ENCODE results near the gene SPEF1.
"Not testable (repeated sequence)": the region's sequence is repeated elsewhere in the genome, so short reads cannot be mapped to it uniquely, and the experiment has no call there.

The SPEF1 gene, protein sequence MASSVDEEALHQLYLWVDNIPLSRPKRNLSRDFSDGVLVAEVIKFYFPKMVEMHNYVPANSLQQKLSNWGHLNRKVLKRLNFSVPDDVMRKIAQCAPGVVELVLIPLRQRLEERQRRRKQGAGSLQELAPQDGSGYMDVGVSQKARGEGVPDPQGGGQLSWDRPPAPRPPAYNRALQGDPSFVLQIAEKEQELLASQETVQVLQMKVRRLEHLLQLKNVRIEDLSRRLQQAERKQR

DNA sequence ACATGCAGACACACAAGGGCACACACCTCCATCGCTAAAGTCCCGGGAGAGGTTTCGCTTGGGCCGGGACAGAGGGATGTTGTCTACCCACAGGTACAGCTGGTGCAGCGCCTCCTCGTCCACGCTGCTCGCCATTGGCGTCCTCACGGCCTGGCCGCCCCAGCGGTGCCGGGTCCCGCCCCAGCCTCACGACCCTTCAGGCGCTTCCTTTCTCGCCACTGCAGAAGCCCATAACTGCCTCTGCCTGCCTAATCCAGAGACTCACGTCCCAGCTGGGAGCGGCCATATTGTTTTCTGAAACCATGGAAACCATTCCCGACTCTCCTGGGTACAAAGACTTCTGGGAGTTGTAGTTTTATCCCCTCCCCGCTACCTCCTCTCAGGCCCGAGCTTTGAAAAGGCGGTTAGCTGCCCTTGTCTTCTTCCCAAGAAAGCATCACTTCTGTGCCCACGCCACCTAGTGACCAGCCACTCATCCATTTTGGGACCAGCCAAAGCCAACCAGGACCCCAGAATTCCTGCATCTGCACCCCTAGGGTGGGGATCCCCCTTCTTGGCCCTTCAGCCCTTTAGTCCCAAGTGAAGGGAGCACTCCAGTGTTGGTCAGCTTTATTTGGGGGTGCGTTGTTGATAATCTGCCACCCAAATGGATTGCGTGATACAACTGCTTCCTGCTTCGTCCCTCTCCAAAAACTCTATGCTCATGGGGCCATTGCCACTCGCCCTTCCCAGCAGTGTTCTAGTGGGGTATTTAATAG is at the start of gene SPEF1:
TSS of gene SPEF1 (minus strand) at position 296 of the 758 bp plus-strand sequence. CDS start at position 135, 161 bp downstream.
- peak; percentile 48 to 57 for DNase-seq

DNA sequence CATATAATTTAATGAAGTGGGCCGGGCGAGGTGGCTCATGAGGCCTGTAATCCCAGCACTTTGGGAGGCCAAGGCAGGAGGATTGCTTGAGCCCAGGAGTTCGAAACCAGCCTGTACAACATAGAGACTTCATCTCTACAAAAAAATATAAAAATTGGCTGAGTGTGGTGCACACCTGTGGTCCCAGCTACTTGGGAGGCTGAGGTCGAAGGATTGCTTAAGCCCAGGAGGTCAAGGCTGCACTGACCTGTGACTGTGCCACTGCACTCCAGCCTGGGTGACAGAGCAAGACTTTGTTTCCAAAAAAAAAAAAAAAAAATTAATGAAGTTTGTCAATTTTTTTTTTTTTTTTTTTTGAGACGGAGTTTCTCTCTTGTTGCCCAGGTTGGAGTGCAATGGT is 48.6 kb upstream of the SPEF1 start:
- not testable (repeated sequence) for DNase-seq

DNA sequence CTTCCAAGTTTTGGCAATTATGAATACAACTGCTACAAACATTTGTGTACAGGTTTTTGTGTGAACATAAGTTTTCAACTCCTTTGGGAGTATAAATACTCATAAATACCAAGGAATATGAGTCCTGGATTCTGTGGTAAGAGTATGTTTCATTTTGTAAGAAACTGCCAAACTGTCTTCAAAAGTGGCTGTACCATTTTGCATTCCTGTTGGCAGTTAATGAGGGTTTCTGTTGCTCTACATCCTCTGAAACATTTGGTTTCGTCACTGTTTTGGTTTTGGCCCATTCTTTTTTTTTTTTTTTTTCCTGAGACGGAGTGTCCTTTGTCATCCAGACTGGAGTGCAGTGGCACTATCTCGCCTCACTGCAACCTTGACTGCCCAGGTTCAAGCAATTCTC is 47.5 kb upstream of the SPEF1 start:
- no peak for DNase-seq

DNA sequence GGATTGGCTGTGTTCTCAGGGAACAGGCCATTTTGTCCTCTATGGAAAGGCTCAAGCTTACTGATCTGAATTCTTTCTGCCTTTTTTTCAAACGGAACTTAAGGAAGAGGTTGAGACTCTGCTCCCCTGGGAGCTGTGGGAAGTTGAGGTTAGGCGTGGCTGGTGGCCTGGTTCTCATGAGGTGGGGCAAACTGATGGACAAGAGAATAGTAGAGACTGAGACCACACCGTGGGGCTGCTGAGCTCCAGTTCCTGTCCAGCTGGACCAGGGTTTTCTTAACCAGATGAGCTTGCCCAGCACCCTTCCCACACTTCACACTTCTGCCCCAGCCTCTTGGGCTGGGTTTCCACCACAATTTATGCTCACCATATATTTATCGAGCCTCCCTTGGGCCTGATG is 45.2 kb upstream of the SPEF1 start:
- no peak for DNase-seq

DNA sequence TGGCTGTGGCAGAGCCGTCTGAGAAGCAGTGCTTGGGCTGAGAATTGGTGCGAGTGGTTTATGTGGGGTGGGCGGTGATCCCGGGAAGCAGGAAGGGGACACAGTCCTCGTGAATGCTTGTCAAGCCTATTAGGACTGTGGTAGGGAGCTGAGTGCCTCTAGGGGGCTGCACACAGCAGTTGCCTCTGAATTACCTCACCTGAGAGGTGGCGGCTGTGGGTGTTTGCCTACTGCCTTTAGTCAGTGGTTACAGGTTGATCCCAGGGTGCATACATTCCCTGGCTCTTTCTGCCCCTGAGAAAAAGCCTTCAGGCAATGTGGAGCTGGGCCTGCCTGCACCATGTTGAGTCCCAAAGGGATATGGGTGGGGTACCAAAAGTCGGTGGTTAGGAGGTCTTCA is 44.3 kb upstream of the SPEF1 start:
- no peak for DNase-seq

DNA sequence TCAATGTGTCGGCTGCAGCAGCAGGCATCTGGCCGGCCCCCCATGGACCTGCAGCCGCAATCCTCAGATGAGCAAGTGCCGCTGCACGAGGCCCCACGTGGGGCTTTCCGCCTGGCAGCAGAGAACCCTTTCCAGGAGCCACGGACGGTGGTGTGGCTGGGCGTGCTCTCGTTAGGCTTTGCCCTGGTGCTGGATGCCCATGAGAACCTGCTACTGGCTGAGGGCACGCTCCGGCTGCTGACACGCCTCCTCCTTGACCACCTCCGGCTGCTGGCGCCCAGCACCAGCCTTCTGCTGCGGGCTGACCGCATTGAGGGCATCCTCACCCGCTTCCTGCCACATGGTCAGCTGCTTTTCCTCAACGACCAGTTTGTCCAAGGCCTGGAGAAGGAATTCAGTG is 42.6 kb upstream of the SPEF1 start:
- DNase-seq = no peak

DNA sequence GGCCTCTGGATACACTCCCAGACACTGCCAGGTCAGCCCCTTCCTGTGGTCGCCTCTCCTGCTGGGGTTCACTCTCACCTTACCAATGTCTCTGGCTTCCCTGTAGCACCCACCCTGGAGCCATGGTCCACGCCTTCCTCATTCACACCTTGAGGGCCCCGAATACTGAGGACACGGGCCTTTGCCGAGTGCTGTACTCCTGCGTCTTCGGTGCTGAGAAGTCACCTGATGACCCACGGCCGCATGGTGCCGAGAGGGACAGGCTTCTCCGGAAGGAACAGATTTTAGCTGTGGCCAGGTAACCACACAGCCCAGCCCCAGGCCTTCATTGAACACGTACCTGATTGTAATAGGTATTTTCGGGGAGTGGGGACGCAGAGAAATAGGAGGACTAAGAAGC is 40.7 kb upstream of the SPEF1 start:
- no peak for DNase-seq

DNA sequence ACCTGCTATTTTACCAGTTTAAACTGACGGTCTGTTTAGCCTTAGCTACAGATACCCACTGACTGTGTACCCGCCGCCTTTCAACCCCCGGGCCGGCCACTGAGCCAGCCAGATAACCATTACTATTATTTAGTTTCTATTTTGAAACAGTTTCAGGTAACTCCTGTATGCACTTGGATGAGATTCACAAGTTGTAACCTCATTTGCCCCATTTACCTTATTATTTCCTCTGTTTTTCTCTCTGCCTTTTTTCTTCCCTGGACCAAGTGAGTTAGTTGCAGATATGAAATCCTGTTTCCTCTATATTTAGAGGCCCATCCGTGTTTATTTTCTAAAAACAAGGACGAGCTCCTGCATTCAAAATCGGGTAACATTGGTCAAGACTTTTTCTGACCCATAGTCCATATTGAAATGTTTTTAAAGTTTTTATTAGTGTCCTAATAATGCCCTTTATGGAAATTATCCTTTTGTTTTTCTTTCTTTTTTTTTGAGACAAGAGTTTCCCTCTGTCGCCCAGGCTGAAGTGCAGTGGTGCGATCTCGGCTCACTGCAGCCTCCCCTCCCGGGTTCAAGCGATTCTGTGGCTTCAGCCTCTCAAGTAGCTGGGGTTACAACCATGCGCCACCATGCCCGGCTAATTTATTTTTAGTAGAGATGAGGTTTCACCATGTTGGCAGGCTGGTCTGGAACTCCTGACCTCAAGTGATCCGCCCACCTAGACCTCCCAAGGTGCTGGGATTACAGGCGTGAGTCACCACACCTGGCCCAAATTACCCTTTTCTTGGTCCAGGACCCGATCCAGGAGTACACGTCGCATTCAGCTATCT is 39.9 kb upstream of the SPEF1 start:
- DNase-seq = no peak

DNA sequence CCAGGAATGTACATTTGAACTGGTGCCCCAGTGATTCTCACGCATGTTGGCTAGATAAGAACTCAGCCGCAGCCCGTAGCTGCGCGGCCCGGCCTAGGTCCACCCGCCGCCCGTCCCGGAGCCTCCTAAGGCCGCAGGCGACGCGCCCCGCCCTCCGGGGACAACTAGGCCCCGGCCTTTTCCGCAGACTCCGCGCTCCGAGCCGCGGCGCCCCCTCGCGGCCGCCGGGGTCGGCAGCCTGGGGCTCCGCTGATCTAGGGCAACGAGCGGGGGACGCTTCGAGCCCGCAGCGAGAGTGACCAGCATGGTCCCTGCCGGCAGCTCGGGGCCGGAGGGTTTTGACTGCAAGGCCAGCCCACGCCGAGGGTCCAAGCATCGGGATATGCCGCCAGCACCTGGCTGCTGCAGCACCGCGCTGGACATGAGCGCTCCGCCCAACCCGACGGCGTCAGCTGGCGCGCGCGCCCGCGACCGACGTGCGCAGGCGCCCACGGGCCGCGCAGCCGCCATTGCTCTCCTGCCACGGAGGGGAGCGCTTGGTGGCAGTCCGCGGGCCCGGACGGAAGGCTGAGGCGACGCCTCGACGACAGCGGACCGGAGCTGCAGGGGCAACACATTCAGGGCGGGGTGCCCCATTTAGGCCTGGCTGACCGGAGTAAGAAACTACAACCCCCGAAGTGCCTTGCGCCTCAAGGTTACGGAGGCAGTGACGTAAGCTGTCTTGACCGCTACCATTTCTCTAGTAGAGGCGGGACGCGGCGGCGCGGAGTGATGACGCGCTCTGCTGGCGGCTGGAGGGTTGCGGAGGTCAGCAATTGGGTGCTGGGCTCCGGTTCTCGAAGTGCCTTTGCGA is 39.0 kb upstream of the SPEF1 start, which contains the start of gene AP5S1:
TSS of gene AP5S1 (plus strand) at position 500 of the 853 bp plus-strand sequence. CDS start 1,571 bp downstream, outside the sequence.
- peak; percentile 91 to 92 for DNase-seq

DNA sequence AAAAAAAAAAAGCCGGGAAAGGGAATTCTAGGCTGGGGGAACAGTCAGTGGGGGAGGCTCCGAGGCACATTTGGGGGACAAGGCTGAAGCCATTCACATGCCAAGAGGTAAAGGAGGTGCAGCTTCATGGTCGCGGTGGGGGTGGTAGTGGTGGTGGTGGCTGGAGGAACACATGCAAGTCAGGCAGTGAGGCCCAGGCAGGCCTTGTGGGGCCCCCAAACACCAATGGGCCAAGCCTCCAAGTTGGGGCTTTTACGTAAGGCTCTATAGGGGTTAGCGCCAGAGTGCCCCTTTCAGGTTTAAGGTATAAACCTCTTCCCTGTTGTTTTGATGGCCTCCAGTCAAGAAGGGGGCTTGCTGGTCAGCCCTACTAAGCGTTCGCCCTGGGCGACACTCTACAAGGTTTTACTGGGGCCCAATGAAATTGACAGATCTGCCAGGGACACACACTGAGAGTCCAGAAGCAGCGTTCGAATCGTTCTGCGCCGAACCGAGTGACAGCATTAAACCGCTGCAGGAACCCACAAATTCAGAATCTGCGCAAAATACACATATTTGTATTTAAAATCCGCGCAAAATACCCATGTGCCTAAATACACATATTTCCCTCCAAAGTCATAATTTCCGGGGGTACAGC is 38.3 kb upstream of the SPEF1 start:
- DNase-seq = no peak

DNA sequence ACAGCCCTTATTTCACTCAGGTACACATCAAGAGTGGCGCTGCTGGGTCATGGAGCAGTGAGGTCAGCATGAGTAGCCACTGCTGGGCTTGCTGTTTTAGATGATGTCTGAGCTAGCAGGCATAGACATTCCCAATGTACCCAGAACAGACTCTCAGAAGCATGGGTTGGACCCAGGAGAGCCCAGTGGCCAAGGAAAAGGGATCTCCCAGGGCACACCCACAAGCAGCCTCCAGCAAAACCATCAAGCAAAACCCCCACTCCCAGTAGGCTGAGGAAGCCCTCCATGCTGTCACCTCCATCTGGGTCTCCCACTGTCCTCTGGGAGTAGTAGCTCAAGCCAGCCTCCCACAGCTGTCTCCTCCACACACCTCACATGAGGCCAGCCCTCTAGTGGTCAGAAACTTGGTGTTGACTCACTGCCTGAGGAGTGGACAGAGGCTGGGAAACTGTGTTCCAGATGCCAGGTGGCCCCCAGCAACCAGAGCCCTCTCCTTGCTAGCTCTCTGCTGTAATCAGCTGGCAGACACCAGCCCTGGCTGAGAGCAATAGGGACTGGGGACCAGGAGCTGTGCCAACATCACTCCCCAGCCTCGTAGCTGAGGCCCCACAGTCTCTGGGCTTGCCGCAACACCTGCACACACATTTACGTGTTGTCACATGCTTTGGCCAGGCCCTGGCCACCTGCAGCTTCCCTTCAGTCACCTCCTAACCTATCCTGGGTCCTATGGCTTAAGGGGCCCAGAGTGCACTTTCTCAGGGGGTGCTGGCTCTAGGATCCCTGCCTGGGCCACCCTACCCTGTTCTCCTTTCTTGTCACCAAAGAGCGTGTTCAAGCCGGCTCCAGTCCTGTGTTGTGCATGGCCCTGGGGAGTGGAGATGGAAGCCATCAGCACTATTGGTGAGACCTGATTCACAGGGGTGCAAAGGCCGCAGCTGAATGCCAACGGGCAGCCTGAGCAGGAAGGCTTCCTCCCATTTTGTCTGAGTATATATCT is 37.2 kb upstream of the SPEF1 start:
- DNase-seq = no peak

DNA sequence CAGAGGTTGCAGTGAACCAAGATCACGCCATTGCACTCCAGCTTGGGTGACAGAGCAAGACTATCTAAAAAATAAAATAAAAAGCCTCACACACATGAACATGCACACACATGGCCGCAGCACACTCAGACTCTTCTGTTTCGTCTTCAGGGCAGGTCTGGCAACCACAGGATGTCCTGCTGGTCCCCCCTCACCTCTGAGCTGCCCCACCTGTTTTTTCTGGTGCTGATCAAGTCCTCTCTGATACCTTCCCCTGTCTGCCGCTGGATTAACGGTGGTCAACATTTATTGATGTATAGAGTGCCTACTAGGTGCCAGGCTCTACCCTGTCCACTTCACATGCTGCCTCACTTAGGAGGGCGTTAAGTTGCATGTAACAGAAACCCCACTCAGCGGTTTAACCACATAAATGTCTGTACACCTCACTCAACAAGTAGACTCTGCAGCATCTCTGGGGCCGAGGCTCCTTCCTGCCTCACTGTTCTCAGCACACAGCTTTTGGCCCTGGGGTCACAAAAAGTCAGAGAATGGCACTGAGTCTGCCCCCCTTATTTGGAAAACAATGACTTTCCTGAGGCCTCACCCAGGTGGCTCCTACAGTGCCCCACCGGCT is 34.6 kb upstream of the SPEF1 start:
- no peak for DNase-seq

DNA sequence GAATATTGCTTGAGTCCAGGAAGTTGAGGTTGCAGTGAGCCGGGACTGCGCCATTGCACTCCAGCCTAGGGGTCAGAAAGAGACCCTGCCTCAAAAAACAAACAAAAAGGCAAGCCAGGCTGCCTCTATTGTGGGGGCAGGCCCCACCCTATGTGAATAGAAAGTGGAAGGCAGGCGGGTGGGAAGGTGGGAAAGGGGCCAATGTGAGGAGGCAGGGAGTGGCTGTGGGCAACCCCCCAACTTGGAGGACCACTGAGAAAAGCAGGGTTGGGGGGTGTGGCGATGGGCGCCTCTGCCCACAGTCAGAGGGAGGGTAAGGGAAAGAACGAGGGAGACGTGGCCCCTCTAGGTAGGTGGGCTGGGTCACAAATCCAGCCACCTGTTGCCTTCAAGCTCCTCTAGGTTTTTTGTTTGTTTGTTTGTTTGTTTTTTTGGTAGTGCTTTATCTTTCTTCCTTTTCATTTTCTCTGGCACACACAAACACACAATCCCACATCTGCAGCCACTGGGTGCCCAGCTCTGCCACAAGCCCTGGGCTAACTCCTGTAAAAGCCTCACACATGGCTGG is 33.8 kb upstream of the SPEF1 start:
- no peak for DNase-seq

DNA sequence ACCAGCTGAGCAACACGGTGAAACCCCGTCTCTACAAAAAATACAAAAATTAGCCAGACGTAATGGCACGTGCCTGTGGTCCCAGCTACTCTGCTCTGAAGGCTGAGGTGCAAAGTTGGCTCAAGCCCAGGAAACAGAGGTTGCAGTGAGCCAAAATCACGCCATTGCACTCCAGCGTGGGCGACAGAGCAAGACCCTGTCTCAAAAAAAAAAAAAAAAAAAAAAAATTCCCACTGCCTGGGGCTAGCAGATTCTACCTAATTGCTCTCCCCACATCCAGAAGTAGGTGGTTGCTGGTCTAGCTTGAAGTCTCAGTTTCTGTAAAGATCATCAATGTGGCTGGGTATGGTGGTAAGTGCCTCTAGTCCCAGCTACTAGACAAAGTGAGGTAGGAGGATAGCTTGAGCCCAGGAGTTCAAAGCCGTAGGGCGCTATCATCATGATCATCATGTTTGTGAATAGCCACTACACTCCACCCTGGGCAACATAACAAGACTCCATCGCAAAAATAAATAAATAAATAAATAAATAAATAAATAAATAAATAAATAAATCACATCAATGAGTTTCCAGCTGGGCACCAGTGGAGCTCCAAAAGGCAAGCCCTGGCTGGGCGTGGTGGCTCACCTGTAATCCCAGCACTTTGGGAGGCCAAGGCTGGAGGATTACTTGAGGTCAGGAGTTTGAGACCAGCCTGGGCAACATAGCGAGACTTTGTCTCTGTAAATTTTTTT is 32.8 kb upstream of the SPEF1 start:
- no peak for DNase-seq

DNA sequence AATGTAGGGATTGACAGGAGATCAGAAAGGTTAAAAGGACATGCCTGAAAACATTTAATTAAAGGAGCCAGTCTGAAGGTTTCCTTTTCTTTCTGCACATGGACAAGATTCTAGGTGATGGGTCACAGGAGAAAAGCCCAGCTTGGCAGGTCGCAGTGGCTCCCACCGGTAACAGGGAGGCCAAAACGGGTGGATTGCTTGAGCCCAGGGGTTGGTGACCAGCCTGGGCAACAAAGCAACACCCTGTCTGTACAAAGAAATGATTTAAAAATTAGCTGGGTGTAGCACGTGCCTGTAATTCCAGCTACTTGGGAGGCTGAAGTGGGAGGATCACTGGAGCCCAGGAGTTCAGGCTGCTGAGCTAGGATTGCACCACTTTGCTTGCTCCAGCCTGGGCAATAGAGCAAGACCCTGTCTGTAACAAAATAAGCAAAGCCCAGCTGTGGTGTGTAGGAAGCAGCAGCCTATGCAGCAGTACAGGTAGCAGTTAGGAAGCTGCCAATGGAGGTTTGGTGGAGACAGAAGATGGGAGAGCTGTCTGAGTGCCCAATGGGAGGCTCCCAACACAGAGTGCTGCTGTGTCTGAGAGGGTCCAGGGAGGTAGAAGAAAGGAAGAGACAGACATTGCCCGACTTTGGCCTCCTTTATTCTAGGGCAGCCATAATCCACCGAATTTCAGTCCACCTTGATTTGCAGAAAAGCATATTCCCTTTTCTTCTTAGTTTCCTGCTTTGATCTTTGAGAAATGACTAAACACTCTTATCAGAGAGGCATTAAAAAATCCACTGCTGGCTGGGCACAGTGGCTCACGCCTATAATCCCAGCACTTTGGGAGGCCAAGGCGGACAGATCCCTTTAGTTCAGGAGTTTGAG is 32.0 kb upstream of the SPEF1 start:
- DNase-seq = no peak

DNA sequence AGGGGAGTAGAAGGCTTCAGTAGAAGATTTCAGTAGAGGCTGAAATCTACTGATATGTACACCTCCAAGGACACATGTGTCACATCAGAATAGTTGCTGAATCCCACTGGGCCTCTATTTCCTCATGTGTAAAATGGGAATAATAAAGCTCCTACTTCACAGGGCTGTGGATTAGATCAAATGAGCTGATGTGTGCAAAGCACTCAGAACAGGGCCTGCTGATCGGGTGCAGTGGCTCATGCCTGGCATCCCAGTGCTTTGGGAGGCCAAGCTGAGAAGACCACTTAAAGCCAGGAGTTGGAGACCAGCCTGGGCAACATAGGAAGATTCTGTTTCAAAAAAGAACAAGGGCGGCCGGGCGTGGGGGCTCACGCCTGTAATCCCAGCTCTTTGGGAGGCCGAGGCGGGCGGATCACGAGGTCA is 31.0 kb upstream of the SPEF1 start:
- no peak for DNase-seq

DNA sequence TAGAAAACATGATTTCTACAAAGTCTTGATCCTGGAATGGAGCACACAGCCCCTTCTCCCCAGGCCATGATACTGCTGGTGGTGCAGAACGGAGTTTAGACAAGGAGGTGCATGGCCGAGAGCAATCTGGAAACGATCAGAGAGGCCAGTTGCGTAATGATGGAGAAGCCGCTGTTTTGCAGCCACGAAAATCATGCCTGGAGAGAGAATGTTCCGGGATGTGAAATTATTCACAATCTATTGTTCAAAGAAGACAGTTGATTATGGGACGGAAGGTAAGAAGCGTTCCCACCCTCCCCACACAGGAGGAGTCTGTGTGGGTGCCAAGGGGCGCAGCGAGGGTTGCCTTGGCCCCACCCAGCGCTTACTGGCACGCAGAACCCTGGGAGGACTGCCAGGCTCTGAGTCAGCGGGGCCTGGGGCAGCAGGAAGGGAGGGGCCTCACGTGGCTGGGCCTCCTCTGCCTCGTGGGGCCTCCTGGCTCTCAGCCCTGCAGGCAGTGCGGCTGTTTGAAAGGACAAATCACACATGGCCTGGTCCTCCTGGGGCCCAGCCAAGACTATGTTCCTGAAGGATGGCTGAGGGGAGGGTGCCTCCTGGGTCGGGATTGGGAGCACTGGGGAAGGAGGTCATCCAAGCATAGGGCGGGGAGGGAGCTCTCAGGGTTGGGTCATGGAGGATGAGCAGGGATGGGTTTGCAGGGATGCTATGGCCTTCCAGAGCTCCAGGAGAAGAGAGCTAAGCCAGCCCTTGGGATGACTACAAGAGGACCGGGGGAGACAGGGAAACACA is 30.4 kb upstream of the SPEF1 start:
- peak; percentile 91 to 93 for DNase-seq

Data from stimulated activated CD4-positive, alpha-beta T cell treated with anti-CD3 and anti-CD28 coated beads, Interleukin-2, amount 100 ng/mL, for 24 hours (primary cell).